Activated CD4-positive, CD25-positive, alpha-beta regulatory T cell treated with anti-CD3 and anti-CD28 coated beads, Interleukin-2, amount 50 U/mL, for 16 hours (primary cell): Measurements from ENCODE around the gene LEKR1.
"Not testable (repeated sequence)": the region's sequence is repeated elsewhere in the genome, so short reads cannot be mapped to it uniquely, and the experiment has no call there.

Experiments used
- DNase-seq: peaks from one replicate; pipeline ENCODE4 v3.0.0-alpha.2; 2020; ENCODE audit warnings: low read depth, low spot score

Gene LEKR1

GRCh38 chr3:156826144-156826895 is at the start of gene LEKR1:
TSS of gene LEKR1 (plus strand) at chr3:156826353. CDS start at chr3:156829330, 2,977 bp downstream.
- DNase-seq, result peak; percentile 34

GRCh38 chr3:156776871-156777270 is 49.3 kb upstream of the LEKR1 start:
- DNase-seq, result no peak

GRCh38 chr3:156781310-156782230 is 44.6 kb upstream of the LEKR1 start:
- no peak for DNase-seq

GRCh38 chr3:156782319-156782718 is 43.8 kb upstream of the LEKR1 start:
- DNase-seq, result no peak

- DNase-seq, result no peak
Observed at GRCh38 chr3:156782921-156783320, 43.2 kb upstream of the LEKR1 start.

GRCh38 chr3:156787001-156787400 is 39.2 kb upstream of the LEKR1 start:
- no peak for DNase-seq

- peak; percentile 4 for DNase-seq
Observed at GRCh38 chr3:156787926-156788663, 38.1 kb upstream of the LEKR1 start.

GRCh38 chr3:156788846-156789245 is 37.3 kb upstream of the LEKR1 start:
- no peak for DNase-seq

- no peak for DNase-seq
Observed at GRCh38 chr3:156790156-156790555, 36.0 kb upstream of the LEKR1 start.

GRCh38 chr3:156792114-156792513 is 34.0 kb upstream of the LEKR1 start:
- DNase-seq, result no peak

- no peak for DNase-seq
Observed at GRCh38 chr3:156792536-156792935, 33.6 kb upstream of the LEKR1 start.

- DNase-seq, result no peak
Observed at GRCh38 chr3:156792945-156793344, 33.2 kb upstream of the LEKR1 start.

GRCh38 chr3:156793400-156793799 is 32.8 kb upstream of the LEKR1 start:
- DNase-seq, result no peak

- DNase-seq, result no peak
Observed at GRCh38 chr3:156793851-156794250, 32.3 kb upstream of the LEKR1 start.

- DNase-seq, result no peak
Observed at GRCh38 chr3:156795890-156796481, 30.2 kb upstream of the LEKR1 start.

- no peak for DNase-seq
Observed at GRCh38 chr3:156797368-156797767, 28.8 kb upstream of the LEKR1 start.

- DNase-seq, result not testable (repeated sequence)
Observed at GRCh38 chr3:156800287-156800686, 25.9 kb upstream of the LEKR1 start.

GRCh38 chr3:156801746-156802145 is 24.4 kb upstream of the LEKR1 start:
- no peak for DNase-seq

- DNase-seq, result no peak
Observed at GRCh38 chr3:156802821-156803606, 23.1 kb upstream of the LEKR1 start.

GRCh38 chr3:156803952-156804741 is 22.0 kb upstream of the LEKR1 start:
- no peak for DNase-seq
